Measurements from ENCODE around the gene RGS4. TPM values are rescaled to one million over a fixed set of nuclear protein-coding genes. Genes with fewer than 3 reads are reported as not detected.

Gene RGS4
- polyA plus RNA-seq, 3 donors: not detected

GRCh38 chr1:163083690-163084089, 14.5 kb downstream of the RGS4 start:
- Histone ChIP-seq H3K9ac (ENCODE audit: insufficient read depth, low read length, poor library complexity, severe bottlenecking) (no peak overlapping the region), H3K9me3 (replicated peaks in 1 of 2; ENCODE audit: control insufficient read depth in 1 of 2, insufficient read depth in 1 of 2, low read length in 2 of 2) (no peaks in the 10 kb centered on the region), H3K4me1 (ENCODE audit: control insufficient read depth in 1 of 2, insufficient read depth in 2 of 2, low read length in 2 of 2) (no peaks in the 10 kb centered on the region), H3K36me3 (replicated peaks in 1 of 2; ENCODE audit: control insufficient read depth in 1 of 2, insufficient read depth in 2 of 2, low read length in 2 of 2) (no peaks in the 10 kb centered on the region), H2AFZ (ENCODE audit: insufficient read depth, low read depth, low read length, poor library complexity, severe bottlenecking) (no peak overlapping the region), H3K27ac (ENCODE audit: low read depth in 1 of 2, low read length in 2 of 2) (no peak overlapping the region), H3K4me2 (replicated peaks; ENCODE audit: extremely low read depth, low read length, poor library complexity, severe bottlenecking) (no peak overlapping the region), H3K4me3 (replicated peaks in 1 of 3; ENCODE audit: low read depth in 2 of 3, low read length in 3 of 3) (no peak overlapping the region), H3K79me2 (ENCODE audit: insufficient read depth, low read length) (no peaks in the 10 kb centered on the region), H3K27me3 (ENCODE audit: control insufficient read depth in 2 of 2, insufficient read depth in 2 of 2, low read length in 2 of 2) (no peaks in the 10 kb centered on the region), H4K20me1 (ENCODE audit: insufficient read depth, low read length) (no peaks in the 10 kb centered on the region)
- no peak for TF ChIP-seq CTCF (IDR thresholded peaks at IDR 0.05)
- 90% methylated on average over 1 of the region's 1 CpG for WGBS (ENCODE audit: insufficient coverage)
- H3K36me3 Mint-ChIP-seq: no peaks in the 10 kb centered on the region
- H3K4me1 Mint-ChIP-seq: no peaks in the 10 kb centered on the region
- no peak overlapping the region for H3K27ac Mint-ChIP-seq
- peaks cover 0 to 2% (median 0%) of the 10 kb centered on the region in 3 donors for H3K27me3 Mint-ChIP-seq (ENCODE audit: low read depth in 3 of 3)
- no peak for DNase-seq
- H3K9me3 Mint-ChIP-seq: peaks cover 0 to 5% (median 0%) of the 10 kb centered on the region in 7 donors
- intact Hi-C loops (cut with micrococcal nuclease): no loop called here
- H3K4me3 Mint-ChIP-seq: no peak overlapping the region

GRCh38 chr1:163084330-163084729, 15.2 kb downstream of the RGS4 start:
- no peak overlapping the region for H3K4me3 ChIP-seq (replicated peaks in 1 of 3; ENCODE audit: low read depth in 2 of 3, low read length in 3 of 3)
- H3K36me3 Mint-ChIP-seq: no peaks in the 10 kb centered on the region
- H4K20me1 ChIP-seq (ENCODE audit: insufficient read depth, low read length): no peaks in the 10 kb centered on the region
- no peak overlapping the region for H3K4me2 ChIP-seq (replicated peaks; ENCODE audit: extremely low read depth, low read length, poor library complexity, severe bottlenecking)
- H3K4me3 Mint-ChIP-seq: no peak overlapping the region
- no peaks in the 10 kb centered on the region for H3K4me1 Mint-ChIP-seq
- H3K27ac ChIP-seq (ENCODE audit: low read depth in 1 of 2, low read length in 2 of 2): no peak overlapping the region
- no peaks in the 10 kb centered on the region for H3K9me3 ChIP-seq (replicated peaks in 1 of 2; ENCODE audit: control insufficient read depth in 1 of 2, insufficient read depth in 1 of 2, low read length in 2 of 2)
- H3K36me3 ChIP-seq (replicated peaks in 1 of 2; ENCODE audit: control insufficient read depth in 1 of 2, insufficient read depth in 2 of 2, low read length in 2 of 2): no peaks in the 10 kb centered on the region
- H3K27ac Mint-ChIP-seq: no peak overlapping the region
- peaks cover 0 to 5% (median 0%) of the 10 kb centered on the region in 7 donors for H3K9me3 Mint-ChIP-seq
- H3K27me3 Mint-ChIP-seq (ENCODE audit: low read depth in 3 of 3): peaks cover 0 to 2% (median 0%) of the 10 kb centered on the region in 3 donors
- H3K9ac ChIP-seq (ENCODE audit: insufficient read depth, low read length, poor library complexity, severe bottlenecking): no peak overlapping the region
- no peaks in the 10 kb centered on the region for H3K27me3 ChIP-seq (ENCODE audit: control insufficient read depth in 2 of 2, insufficient read depth in 2 of 2, low read length in 2 of 2)
- intact Hi-C loops (cut with micrococcal nuclease): no loop called here
- DNase-seq: no peak
- TF ChIP-seq CTCF (IDR thresholded peaks at IDR 0.05): no peak
- no peak overlapping the region for H2AFZ ChIP-seq (ENCODE audit: insufficient read depth, low read depth, low read length, poor library complexity, severe bottlenecking)
- no peaks in the 10 kb centered on the region for H3K79me2 ChIP-seq (ENCODE audit: insufficient read depth, low read length)
- no CpG with 5 or more reads among the region's 1 CpG for WGBS (ENCODE audit: insufficient coverage)
- no peaks in the 10 kb centered on the region for H3K4me1 ChIP-seq (ENCODE audit: control insufficient read depth in 1 of 2, insufficient read depth in 2 of 2, low read length in 2 of 2)

All from CD14-positive monocyte (primary cell).